IMR-90 (cell line): ENCODE results near the gene RGS3. TPM values are rescaled to one million over a fixed set of nuclear protein-coding genes. Genes with fewer than 3 reads are reported as not detected.

Experiments used
- ATAC-seq: fragments of 200-7000 bp; cut with Tn5 transposase; 2 replicates; pipeline ENCODE4 v1.9.1; 2020; ENCODE audit warnings: low read depth, mild to moderate bottlenecking, moderate library complexity
- BruUV-seq: library from RNA; stranded (reverse); fragments of 400-500 nt; replicated peaks from 2 replicates; lab custom pipeline; 2021; lab: Mats Ljungman, UMichigan
- CTCF ChIA-PET: fragments of 300-600 bp; formaldehyde crosslinking; extraction: SDS; loops from one replicate; lab custom pipeline; 2021; ENCODE audit warnings: antibody characterized with exemption; lab: Yijun Ruan, JAX
- POLR2A ChIA-PET: fragments of 300-600 bp; sonication (Branson Sonifier 250); formaldehyde crosslinking; loops from one replicate; lab custom pipeline; 2022; ENCODE audit warnings: antibody characterized with exemption; ENCODE audit not compliant: unreplicated experiment; lab: Charles Lee
- DNase-seq: peaks from one replicate; pipeline ENCODE4 v3.0.0; 2013
- H2AFZ ChIP-seq: replicated peaks from 2 replicates; pipeline ENCODE3; 2013; ENCODE audit warnings: low read length, mild to moderate bottlenecking; ENCODE audit not compliant: poor library complexity
- H2AK5ac ChIP-seq: 2 replicates; pipeline ENCODE4 v1.6.1; 2013; ENCODE audit warnings: low read depth, low read length, inconsistent platforms
- H2AK9ac ChIP-seq: replicated peaks from 2 replicates; pipeline ENCODE3; 2013; ENCODE audit warnings: mild to moderate bottlenecking, low read depth, low read length, moderate library complexity; ENCODE audit not compliant: poor library complexity
- H2BK120ac ChIP-seq: 2 replicates; pipeline ENCODE4 v1.6.1; 2013; ENCODE audit warnings: low read depth, low read length, inconsistent platforms
- H2BK15ac ChIP-seq: 3 replicates; pipeline ENCODE4 v1.6.1; 2013; ENCODE audit warnings: low read depth, low read length, inconsistent platforms
- H2BK20ac ChIP-seq: 2 replicates; pipeline ENCODE4 v1.6.1; 2013; ENCODE audit warnings: low read depth, mild to moderate bottlenecking, inconsistent platforms, low read length, moderate library complexity
- H2BK5ac ChIP-seq: 2 replicates; pipeline ENCODE4 v1.6.1; 2013; ENCODE audit warnings: mild to moderate bottlenecking, low read depth, low read length, inconsistent platforms; ENCODE audit not compliant: poor library complexity, severe bottlenecking
- H3K14ac ChIP-seq: replicated peaks from 2 replicates; pipeline ENCODE4 v1.6.1; 2013; ENCODE audit warnings: low read depth, low read length, inconsistent platforms
- H3K18ac ChIP-seq: 2 replicates; pipeline ENCODE4 v1.6.1; 2013; ENCODE audit warnings: low read depth, low read length, control low read depth
- H3K23ac ChIP-seq: 2 replicates; pipeline ENCODE4 v1.6.1; 2013; ENCODE audit warnings: low read depth, low read length, inconsistent platforms
- H3K27ac ChIP-seq: 2 replicates; pipeline ENCODE4 v1.5.1; 2013; ENCODE audit warnings: mild to moderate bottlenecking, control low read depth, low read length; ENCODE audit not compliant: insufficient read depth
- H3K27me3 ChIP-seq: 2 replicates; pipeline ENCODE4 v1.6.1; 2013; ENCODE audit warnings: low read length; ENCODE audit not compliant: control insufficient read depth, insufficient read depth
- H3K36me3 ChIP-seq: 2 replicates; pipeline ENCODE4 v1.6.1; 2013; ENCODE audit warnings: low read length, mixed read lengths; ENCODE audit not compliant: control insufficient read depth, insufficient read depth
- H3K4ac ChIP-seq: 2 replicates; pipeline ENCODE4 v1.6.1; 2013; ENCODE audit warnings: low read depth, low read length, inconsistent platforms
- H3K4me1 ChIP-seq: 2 replicates; pipeline ENCODE4 v1.6.1; 2013; ENCODE audit warnings: low read length, mixed read lengths; ENCODE audit not compliant: control insufficient read depth, insufficient read depth
- H3K4me2 ChIP-seq: 2 replicates; pipeline ENCODE4 v1.6.1; 2013; ENCODE audit warnings: low read depth, mild to moderate bottlenecking, control low read depth, low read length, moderate library complexity
- H3K4me3 ChIP-seq: 2 replicates; pipeline ENCODE4 v1.5.1; 2013; ENCODE audit warnings: low read depth, mild to moderate bottlenecking, control low read depth, low read length, moderate library complexity; ENCODE audit not compliant: insufficient read depth
- H3K56ac ChIP-seq: 2 replicates; pipeline ENCODE4 v1.6.1; 2013; ENCODE audit warnings: low read length, inconsistent platforms; ENCODE audit not compliant: insufficient read depth; ENCODE audit errors: extremely low read depth
- H3K79me1 ChIP-seq, 2 experiments: 2 replicates each; pipeline ENCODE4 v1.6.1; 2013; ENCODE audit warnings: low read length in 2 of 2, inconsistent platforms in 1 of 2, low read depth in 1 of 2
- H3K9ac ChIP-seq: 2 replicates; pipeline ENCODE4 v1.6.1; 2013; ENCODE audit warnings: low read depth, low read length, control low read depth
- H3K9me1 ChIP-seq: 2 replicates; pipeline ENCODE4 v1.6.1; 2013; ENCODE audit warnings: low read length, inconsistent platforms; ENCODE audit not compliant: insufficient read depth
- H3K9me3 ChIP-seq: 2 replicates; pipeline ENCODE4 v1.6.1; 2013; ENCODE audit warnings: low read length; ENCODE audit not compliant: control insufficient read depth, insufficient read depth
- H4K20me1 ChIP-seq: 2 replicates; pipeline ENCODE4 v1.6.1; 2013; ENCODE audit warnings: low read length, inconsistent platforms; ENCODE audit not compliant: insufficient read depth
- H4K5ac ChIP-seq: 2 replicates; pipeline ENCODE4 v1.6.1; 2013; ENCODE audit warnings: mild to moderate bottlenecking, low read depth, low read length, control low read depth
- H4K8ac ChIP-seq, 2 experiments: 2 replicates each; pipeline ENCODE4 v1.6.1; 2013; ENCODE audit warnings: low read depth in 2 of 2, low read length in 2 of 2, control low read depth in 1 of 2, inconsistent platforms in 1 of 2
- H4K91ac ChIP-seq: 2 replicates; pipeline ENCODE4 v1.6.1; 2013; ENCODE audit warnings: low read depth, low read length, inconsistent platforms; ENCODE audit not compliant: insufficient read depth
- BHLHE40 ChIP-seq: fragments of 150-350 bp; IDR thresholded peaks from 2 replicates; pipeline ENCODE4 v1.6.1; 2016; ENCODE audit warnings: mild to moderate bottlenecking, low read depth, low read length
- CEBPB ChIP-seq: IDR thresholded peaks from 2 replicates; pipeline ENCODE4 v1.6.1; 2012; ENCODE audit warnings: low read depth, low read length, improper control_type of control experiment
- CHD1 ChIP-seq: IDR thresholded peaks from 2 replicates; pipeline ENCODE4 v1.6.1; 2012; ENCODE audit warnings: low read depth, low read length, improper control_type of control experiment
- CTCF ChIP-seq: conservative IDR thresholded peaks from 2 replicates; pipeline ENCODE4 v1.5.1; 2012; ENCODE audit warnings: mild to moderate bottlenecking, low read depth, low read length, improper control_type of control experiment
- ELK1 ChIP-seq: fragments of 150-350 bp; IDR thresholded peaks from 2 replicates; pipeline ENCODE4 v1.6.1; 2016; ENCODE audit warnings: low read depth, mild to moderate bottlenecking, low read length, moderate library complexity, borderline replicate concordance
- FOS ChIP-seq: fragments of 150-350 bp; IDR thresholded peaks from 2 replicates; pipeline ENCODE4 v1.6.1; 2016; ENCODE audit warnings: low read depth, low read length
- MAFK ChIP-seq: IDR thresholded peaks from 2 replicates; pipeline ENCODE4 v1.6.1; 2012; ENCODE audit warnings: low read depth, low read length, improper control_type of control experiment
- MAZ ChIP-seq: IDR thresholded peaks from 2 replicates; pipeline ENCODE4 v1.6.1; 2012; ENCODE audit warnings: low read depth, mild to moderate bottlenecking, low read length, improper control_type of control experiment, moderate library complexity, borderline replicate concordance
- MXI1 ChIP-seq: IDR thresholded peaks from 2 replicates; pipeline ENCODE4 v1.6.1; 2012; ENCODE audit warnings: low read depth, mild to moderate bottlenecking, low read length, moderate library complexity, borderline replicate concordance
- NFE2L2 ChIP-seq: fragments of 150-350 bp; IDR thresholded peaks from 2 replicates; pipeline ENCODE4 v1.6.1; 2016; ENCODE audit warnings: low read depth, mild to moderate bottlenecking, low read length
- POLR2A ChIP-seq: IDR thresholded peaks from 2 replicates; pipeline ENCODE4 v1.6.1; 2012; ENCODE audit warnings: mild to moderate bottlenecking, low read depth, low read length
- RAD21 ChIP-seq: IDR thresholded peaks from 2 replicates; pipeline ENCODE4 v1.6.1; 2012; ENCODE audit warnings: low read length, improper control_type of control experiment
- RCOR1 ChIP-seq: IDR thresholded peaks from 2 replicates; pipeline ENCODE4 v1.6.1; 2012; ENCODE audit warnings: mild to moderate bottlenecking, low read length, improper control_type of control experiment; ENCODE audit not compliant: insufficient replicate concordance
- RFX5 ChIP-seq: IDR thresholded peaks from 2 replicates; pipeline ENCODE4 v1.8.0; 2012; ENCODE audit warnings: low read depth, mild to moderate bottlenecking, low read length, moderate library complexity
- USF2 ChIP-seq: fragments of 150-350 bp; IDR thresholded peaks from 2 replicates; pipeline ENCODE4 v1.6.1; 2017; ENCODE audit warnings: mild to moderate bottlenecking, antibody characterized with exemption, low read length, low read depth
- WGBS, 2 experiments: methylation state at CpG; one replicate each; pipeline versions ENCODE4 v1.1.5 to v1.1.7; 2013; ENCODE audit warnings: missing lambda C conversion rate in 2 of 2; ENCODE audit not compliant: insufficient read length in 1 of 2; ENCODE audit errors: extremely low coverage in 2 of 2; 5-methylcytosine and 5-hydroxymethylcytosine counted together
- dilution Hi-C: fragments of 300-500 bp; cut with HindIII; formaldehyde crosslinking; loops from one replicate; pipeline ENCODE4 v1.14.3; 2018; ENCODE audit warnings: low sequenced_read_pairs; ENCODE audit not compliant: unreplicated experiment
- in situ Hi-C: fragments of 300-500 bp; cut with MboI; formaldehyde crosslinking; loops from 3 replicates; pipeline ENCODE4 v1.14.3; 2019; ENCODE audit warnings: low sequenced_read_pairs, inconsistent platforms, mixed read lengths
- intact Hi-C: fragments of 100-400 bp; cut with micrococcal nuclease; formaldehyde crosslinking; loops from 2 replicates; pipeline ENCODE4 v1.10.0; 2022
- polyA plus RNA-seq, 3 experiments: library from polyadenylated mRNA; depleted of rRNA; stranded (reverse); fragments of >200 nt; gene quantifications; 2 replicates each; pipeline ENCODE4 v1.2.3, GENCODE V29; 2012; ENCODE audit warnings: low replicate concordance in 1 of 3
- total RNA-seq: library from RNA; depleted of rRNA; stranded (reverse); fragments of >200 nt; gene quantifications from 2 replicates; pipeline ENCODE4 v1.2.3, GENCODE V29; 2012

Gene RGS3
- total and polyA plus RNA-seq, 2 of the 4 experiments (the other 2 are of a cell fraction), result 51.8 to 65.6 TPM

- no peak overlapping the region for H4K91ac ChIP-seq
- H2AFZ ChIP-seq, result no peak overlapping the region
- H2AK9ac ChIP-seq, result no peak overlapping the region
- ATAC-seq (no peak), DNase-seq (no peak)
- H3K9ac ChIP-seq, result no peak overlapping the region
- no peak overlapping the region for H2BK15ac ChIP-seq
- no peaks in the 10 kb centered on the region for H4K20me1 ChIP-seq
- no TSS peak for BruUV-seq
- H3K14ac ChIP-seq, result no peak overlapping the region
- no peak overlapping the region for H3K4me2 ChIP-seq
- no peak overlapping the region for H3K27ac ChIP-seq
- 100% methylated on average over 3 of the region's 8 CpGs; no CpG with 5 or more reads in 1 of the 2 experiments for WGBS, 2 experiments
- no peak overlapping the region for H3K18ac ChIP-seq
- no peaks in the 10 kb centered on the region for H3K9me1 ChIP-seq
- no peaks in the 10 kb centered on the region for H3K4me1 ChIP-seq
- no peak overlapping the region for H3K4ac ChIP-seq
- no peak overlapping the region for H2BK20ac ChIP-seq
- no peaks in the 10 kb centered on the region for H3K27me3 ChIP-seq
- H3K36me3 ChIP-seq, result no peaks in the 10 kb centered on the region
- H3K4me3 ChIP-seq, result no peak overlapping the region
- H3K23ac ChIP-seq, result no peak overlapping the region
- no peaks in the 10 kb centered on the region for H3K79me1 ChIP-seq
- no peak overlapping the region for H2BK5ac ChIP-seq
- no peak overlapping the region for H4K5ac ChIP-seq
- POLR2A ChIA-PET, result no interaction called here
- H2AK5ac ChIP-seq, result no peak overlapping the region
- dilution Hi-C loops (no loop called here), in situ Hi-C loops (no loop called here), intact Hi-C loops (no loop called here)
- H2BK120ac ChIP-seq, result no peak overlapping the region
- H3K56ac ChIP-seq, result no peak overlapping the region
- H3K9me3 ChIP-seq, result no peaks in the 10 kb centered on the region
- no peak overlapping the region for H4K8ac ChIP-seq
- CTCF ChIA-PET, result no interaction called here
- no peak for TF ChIP-seq POLR2A
- TF ChIP-seq MAFK, result no peak
- no peak for TF ChIP-seq BHLHE40
- no peak for TF ChIP-seq FOS
- no peak for TF ChIP-seq USF2
- no peak for TF ChIP-seq NFE2L2
- TF ChIP-seq RFX5, result no peak
- no peak; the same call in 1 of the 2 replicates for TF ChIP-seq MAZ
- no peak for TF ChIP-seq CEBPB
- no peak for TF ChIP-seq CHD1
- TF ChIP-seq RAD21, result no peak
- TF ChIP-seq MXI1, result no peak
- TF ChIP-seq ELK1, result no peak
- no peak for TF ChIP-seq CTCF
- TF ChIP-seq RCOR1, result no peak
These were observed 70.1 kb downstream of the RGS3 start for GRCh38 chr9:113533335-113534225.
